HL-60 (cell line): Measurements from ENCODE around the gene DOK7.

Experiments
- CTCF ChIP-seq: IDR thresholded peaks from one replicate; pipeline ENCODE4 v1.5.1; 2011; ENCODE audit warnings: low read length, control low read depth, inconsistent platforms; ENCODE audit not compliant: insufficient read depth
- POLR2AphosphoS5 ChIP-seq: IDR thresholded peaks from 2 replicates; pipeline ENCODE4 v1.6.1; 2012; ENCODE audit warnings: low read depth
- REST ChIP-seq: IDR thresholded peaks from 2 replicates; pipeline ENCODE4 v1.6.1; 2012; ENCODE audit warnings: low read depth; ENCODE audit not compliant: insufficient replicate concordance

DNA sequence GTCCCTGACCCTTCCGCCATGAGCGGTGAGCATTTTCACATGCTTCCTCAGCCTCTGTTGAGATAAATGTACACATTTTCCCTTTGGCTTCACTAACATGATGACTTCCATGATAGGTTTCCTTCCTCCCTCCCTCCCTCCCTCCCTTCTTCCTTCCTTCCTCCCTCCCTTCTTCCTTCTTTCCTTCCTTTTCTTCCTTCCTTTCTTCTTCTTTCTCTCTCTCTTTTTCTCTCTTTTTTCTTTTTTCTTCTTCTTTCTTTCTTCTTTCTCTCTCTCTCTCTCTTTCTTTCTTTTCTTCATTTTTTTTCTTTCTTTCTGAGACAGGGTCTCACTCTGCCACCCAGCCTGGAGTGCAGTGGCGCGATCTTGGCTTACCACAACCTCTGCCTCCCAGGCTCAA lies 12.5 kb upstream of the DOK7 start:
- TF ChIP-seq POLR2AphosphoS5: no peak
- no peak for TF ChIP-seq CTCF
- no peak for TF ChIP-seq REST
